ENCODE results near the gene SVIL. TPM values are rescaled to one million over a fixed set of nuclear protein-coding genes. Genes with fewer than 3 reads are reported as not detected.
A peak's percentile ranks its signal among the peaks of the same experiment; 100 is the strongest.
"Not testable (repeated sequence)": the region's sequence is repeated elsewhere in the genome, so short reads cannot be mapped to it uniquely, and the experiment has no call there.

Gene SVIL
- total RNA-seq, 2 experiments from 2014 or later, result 11.2 to 13.0 TPM

- Mint-ChIP-seq H3K36me3 (ENCODE audit: low read depth) (no peaks in the 10 kb centered on the region), H3K4me1 (ENCODE audit: low read depth) (peaks cover 7% of the 10 kb centered on the region), H3K9me3 (ENCODE audit: insufficient read depth) (no peaks in the 10 kb centered on the region), H3K27me3 (ENCODE audit: low read depth) (no peaks in the 10 kb centered on the region), H3K27ac (no peak overlapping the region), H3K4me3 (no peak overlapping the region)
- DNase-seq (no peak), ATAC-seq (no peak)
- ChIA-PET CTCF (no interaction called here), POLR2A (no interaction called here)
Measured at GRCh38 chr10:29595146-29595545, 39.6 kb downstream of the SVIL start.

- H3K27me3 Mint-ChIP-seq (ENCODE audit: low read depth), result no peaks in the 10 kb centered on the region
- H3K27ac Mint-ChIP-seq, result no peak overlapping the region
- no peaks in the 10 kb centered on the region for H3K36me3 Mint-ChIP-seq (ENCODE audit: low read depth)
- CTCF ChIA-PET, result interaction anchor here (0.7 to 3.3 kb wide), 16 partner anchors 10 to 199 kb away, joined by 3 to 11 read pairs (median 4); partner anchors contain the start of gene SVIL
- DNase-seq, result no peak
- POLR2A ChIA-PET, result no interaction called here
- no peaks in the 10 kb centered on the region for H3K9me3 Mint-ChIP-seq (ENCODE audit: insufficient read depth)
- H3K4me3 Mint-ChIP-seq, result no peak overlapping the region
- H3K4me1 Mint-ChIP-seq (ENCODE audit: low read depth), result peaks cover 10% of the 10 kb centered on the region
- no peak for ATAC-seq
Measured at GRCh38 chr10:29591651-29591968, 43.2 kb downstream of the SVIL start.

GRCh38 chr10:29590915-29591650, 43.7 kb downstream of the SVIL start:
- Mint-ChIP-seq H3K27me3 (ENCODE audit: low read depth) (no peaks in the 10 kb centered on the region), H3K27ac (peak overlapping the region; percentile 1), H3K4me1 (ENCODE audit: low read depth) (peaks cover 10% of the 10 kb centered on the region), H3K9me3 (ENCODE audit: insufficient read depth) (no peaks in the 10 kb centered on the region), H3K4me3 (no peak overlapping the region), H3K36me3 (ENCODE audit: low read depth) (no peaks in the 10 kb centered on the region)
- no peak for ATAC-seq
- DNase-seq, result no peak
- POLR2A ChIA-PET, result no interaction called here
- CTCF ChIA-PET, result interaction anchor here (0.7 to 3.3 kb wide), 24 partner anchors 9 to 198 kb away, joined by 3 to 15 read pairs (median 4); partner anchors contain the start of gene SVIL

- CTCF ChIA-PET, result interaction anchor here (0.8 to 2.6 kb wide), 4 partner anchors 36 to 159 kb away, joined by 3 to 15 read pairs (median 3); no protein-coding TSS in a partner anchor
- POLR2A ChIA-PET, result no interaction called here
- no peaks in the 10 kb centered on the region for H3K27me3 Mint-ChIP-seq (ENCODE audit: low read depth)
Measured at GRCh38 chr10:29588629-29589421, 45.9 kb downstream of the SVIL start.

GRCh38 chr10:29587750-29588628, 46.8 kb downstream of the SVIL start:
- H3K9me3 Mint-ChIP-seq (ENCODE audit: insufficient read depth); H3K4me3 Mint-ChIP-seq; H3K36me3 Mint-ChIP-seq (ENCODE audit: low read depth); POLR2A ChIA-PET; H3K27me3 Mint-ChIP-seq (ENCODE audit: low read depth); ATAC-seq; DNase-seq; H3K27ac Mint-ChIP-seq: not testable (repeated sequence)
- CTCF ChIA-PET, result interaction anchor here (1.5 kb wide), 1 partner anchor 36 kb away, joined by 3 read pairs; no protein-coding TSS in a partner anchor
- peaks cover 13% of the 10 kb centered on the region for H3K4me1 Mint-ChIP-seq (ENCODE audit: low read depth)

More at GRCh38 chr10:29588629-29589421, 45.9 kb downstream of the SVIL start:
- no peaks in the 10 kb centered on the region for H3K36me3 Mint-ChIP-seq (ENCODE audit: low read depth)
- DNase-seq, result no peak
- peaks cover 10% of the 10 kb centered on the region for H3K4me1 Mint-ChIP-seq (ENCODE audit: low read depth)
- no peak overlapping the region for H3K4me3 Mint-ChIP-seq
- H3K9me3 Mint-ChIP-seq (ENCODE audit: insufficient read depth), result no peaks in the 10 kb centered on the region
- no peak overlapping the region for H3K27ac Mint-ChIP-seq
- ATAC-seq, result no peak

GRCh38 chr10:29587102-29587749, 47.5 kb downstream of the SVIL start:
- H3K27me3 Mint-ChIP-seq (ENCODE audit: low read depth); CTCF ChIA-PET; H3K27ac Mint-ChIP-seq; H3K9me3 Mint-ChIP-seq (ENCODE audit: insufficient read depth); POLR2A ChIA-PET; ATAC-seq; H3K36me3 Mint-ChIP-seq (ENCODE audit: low read depth); DNase-seq; H3K4me3 Mint-ChIP-seq: not testable (repeated sequence)
- H3K4me1 Mint-ChIP-seq (ENCODE audit: low read depth), result peaks cover 17% of the 10 kb centered on the region

- POLR2A ChIA-PET, result no interaction called here
- CTCF ChIA-PET, result no interaction called here
- H3K4me1 Mint-ChIP-seq (ENCODE audit: low read depth), result peaks cover 19% of the 10 kb centered on the region
Measured at GRCh38 chr10:29586509-29586908, 48.3 kb downstream of the SVIL start.

GRCh38 chr10:29585488-29585976, 49.2 kb downstream of the SVIL start:
- no peaks in the 10 kb centered on the region for H3K9me3 Mint-ChIP-seq (ENCODE audit: insufficient read depth)
- no peak overlapping the region for H3K27ac Mint-ChIP-seq
- no peaks in the 10 kb centered on the region for H3K27me3 Mint-ChIP-seq (ENCODE audit: low read depth)
- H3K36me3 Mint-ChIP-seq (ENCODE audit: low read depth), result no peaks in the 10 kb centered on the region
- CTCF ChIA-PET, result no interaction called here
- POLR2A ChIA-PET, result no interaction called here
- ATAC-seq, result no peak
- H3K4me3 Mint-ChIP-seq, result no peak overlapping the region
- peaks cover 16% of the 10 kb centered on the region for H3K4me1 Mint-ChIP-seq (ENCODE audit: low read depth)
- no peak for DNase-seq

More at GRCh38 chr10:29586509-29586908, 48.3 kb downstream of the SVIL start:
- Mint-ChIP-seq H3K4me3 (no peak overlapping the region), H3K9me3 (ENCODE audit: insufficient read depth) (no peaks in the 10 kb centered on the region), H3K27ac (no peak overlapping the region), H3K36me3 (ENCODE audit: low read depth) (no peaks in the 10 kb centered on the region), H3K27me3 (ENCODE audit: low read depth) (no peaks in the 10 kb centered on the region)
- DNase-seq (no peak), ATAC-seq (no peak)

GRCh38 chr10:29584436-29584835, 50.3 kb downstream of the SVIL start:
- Mint-ChIP-seq H3K9me3 (ENCODE audit: insufficient read depth) (no peaks in the 10 kb centered on the region), H3K27me3 (ENCODE audit: low read depth) (no peaks in the 10 kb centered on the region), H3K27ac (no peak overlapping the region), H3K4me3 (no peak overlapping the region), H3K4me1 (ENCODE audit: low read depth) (peaks cover 9% of the 10 kb centered on the region), H3K36me3 (ENCODE audit: low read depth) (no peaks in the 10 kb centered on the region)
- DNase-seq (no peak), ATAC-seq (no peak)
- POLR2A ChIA-PET, result no interaction called here
- CTCF ChIA-PET, result no interaction called here

GRCh38 chr10:29583674-29584073, 51.1 kb downstream of the SVIL start:
- ChIA-PET POLR2A (no interaction called here), CTCF (no interaction called here)
- no peak for DNase-seq
- Mint-ChIP-seq H3K4me3 (no peak overlapping the region), H3K9me3 (ENCODE audit: insufficient read depth) (no peaks in the 10 kb centered on the region), H3K27ac (no peak overlapping the region), H3K36me3 (ENCODE audit: low read depth) (no peaks in the 10 kb centered on the region), H3K4me1 (ENCODE audit: low read depth) (peaks cover 9% of the 10 kb centered on the region), H3K27me3 (ENCODE audit: low read depth) (no peaks in the 10 kb centered on the region)
- no peak for ATAC-seq

GRCh38 chr10:29582769-29583168, 52.0 kb downstream of the SVIL start:
- POLR2A ChIA-PET; H3K4me1 Mint-ChIP-seq (ENCODE audit: low read depth); ATAC-seq; H3K4me3 Mint-ChIP-seq; DNase-seq; H3K9me3 Mint-ChIP-seq (ENCODE audit: insufficient read depth); H3K27me3 Mint-ChIP-seq (ENCODE audit: low read depth); H3K36me3 Mint-ChIP-seq (ENCODE audit: low read depth): not testable (repeated sequence)
- CTCF ChIA-PET, result interaction anchor here (2.6 kb wide), 1 partner anchor 9 kb away, joined by 11 read pairs; no protein-coding TSS in a partner anchor
- peak overlapping the region; percentile 14 for H3K27ac Mint-ChIP-seq
